ENCODE measurements around the gene ITCH. TPM values are rescaled to one million over a fixed set of nuclear protein-coding genes. Genes with fewer than 3 reads are reported as not detected.

Gene ITCH
- total RNA-seq, 2 donors from 2014 or later, result 45.4 to 89.2 TPM

GRCh38 chr20:34539756-34540155, 176.7 kb downstream of the ITCH start:
- intact Hi-C loops (cut with DNase I), result no loop called here
- no peaks in the 10 kb centered on the region for H3K4me1 ChIP-seq (replicated peaks)
- peaks cover 15 to 21% of the 10 kb centered on the region in 2 donors for H3K36me3 ChIP-seq
- no peak overlapping the region for H3K4me3 ChIP-seq
- H3K27ac ChIP-seq, result no peak overlapping the region
- no peak for TF ChIP-seq CTCF (IDR thresholded peaks at IDR 0.05)
- no peak for TF ChIP-seq POLR2A (IDR thresholded peaks at IDR 0.05)
- TF ChIP-seq POLR2AphosphoS5 (IDR thresholded peaks at IDR 0.05), result no peak
- H3K9me3 ChIP-seq, result no peaks in the 10 kb centered on the region
- no peak for DNase-seq (ENCODE audit: low spot score)
- no peaks in the 10 kb centered on the region for H3K27me3 ChIP-seq (replicated peaks; ENCODE audit: insufficient read depth)
- 94% methylated on average over 8 of the region's 8 CpGs for WGBS

GRCh38 chr20:34540596-34541263, 177.7 kb downstream of the ITCH start:
- Histone ChIP-seq H3K27me3 (replicated peaks; ENCODE audit: insufficient read depth) (no peaks in the 10 kb centered on the region), H3K4me1 (replicated peaks) (no peaks in the 10 kb centered on the region), H3K9me3 (no peaks in the 10 kb centered on the region), H3K27ac (no peak overlapping the region), H3K4me3 (no peak overlapping the region), H3K36me3 (peaks cover 6 to 15% of the 10 kb centered on the region in 2 donors)
- WGBS, result 90% methylated on average over 15 of the region's 15 CpGs
- DNase-seq (ENCODE audit: low spot score), result no peak
- TF ChIP-seq POLR2A (IDR thresholded peaks at IDR 0.05) (no peak), CTCF (IDR thresholded peaks at IDR 0.05) (no peak), POLR2AphosphoS5 (IDR thresholded peaks at IDR 0.05) (no peak)
- intact Hi-C loops (cut with DNase I), result no loop called here

- H3K9me3 ChIP-seq, result no peaks in the 10 kb centered on the region
- no peaks in the 10 kb centered on the region for H3K27me3 ChIP-seq (replicated peaks; ENCODE audit: insufficient read depth)
- DNase-seq (ENCODE audit: low spot score), result no peak
- WGBS, result 74% methylated on average over 13 of the region's 13 CpGs
- intact Hi-C loops (cut with DNase I), result no loop called here
- H3K36me3 ChIP-seq, result peaks cover 0 to 8% of the 10 kb centered on the region in 2 donors
- H3K4me1 ChIP-seq (replicated peaks), result no peaks in the 10 kb centered on the region
- H3K4me3 ChIP-seq, result no peak overlapping the region
- H3K27ac ChIP-seq, result no peak overlapping the region
- TF ChIP-seq CTCF (IDR thresholded peaks at IDR 0.05) (no peak), POLR2AphosphoS5 (IDR thresholded peaks at IDR 0.05) (no peak), POLR2A (IDR thresholded peaks at IDR 0.05) (no peak)
Observed at GRCh38 chr20:34541264-34541901, 178.3 kb downstream of the ITCH start.

GRCh38 chr20:34541917-34542316, 178.8 kb downstream of the ITCH start:
- no peak for TF ChIP-seq CTCF (IDR thresholded peaks at IDR 0.05)
- H3K36me3 ChIP-seq, result peaks cover 0 to 8% of the 10 kb centered on the region in 2 donors
- 79% methylated on average over 16 of the region's 16 CpGs for WGBS
- H3K27me3 ChIP-seq (replicated peaks; ENCODE audit: insufficient read depth), result no peaks in the 10 kb centered on the region
- H3K9me3 ChIP-seq, result no peaks in the 10 kb centered on the region
- no peak overlapping the region for H3K4me3 ChIP-seq
- H3K4me1 ChIP-seq (replicated peaks), result no peaks in the 10 kb centered on the region
- intact Hi-C loops (cut with DNase I), result no loop called here
- H3K27ac ChIP-seq, result no peak overlapping the region
- no peak for DNase-seq (ENCODE audit: low spot score)

GRCh38 chr20:34542439-34542838, 179.4 kb downstream of the ITCH start:
- DNase-seq (ENCODE audit: low spot score), result no peak
- Histone ChIP-seq H3K27ac (no peak overlapping the region), H3K4me1 (replicated peaks) (no peaks in the 10 kb centered on the region), H3K4me3 (no peak overlapping the region), H3K9me3 (no peaks in the 10 kb centered on the region), H3K36me3 (peaks cover 0 to 8% of the 10 kb centered on the region in 2 donors), H3K27me3 (replicated peaks; ENCODE audit: insufficient read depth) (no peaks in the 10 kb centered on the region)
- TF ChIP-seq POLR2A (IDR thresholded peaks at IDR 0.05), result no peak
- no peak for TF ChIP-seq CTCF (IDR thresholded peaks at IDR 0.05)
- TF ChIP-seq POLR2AphosphoS5 (IDR thresholded peaks at IDR 0.05), result no peak
- WGBS, result 97% methylated on average over 6 of the region's 6 CpGs
- intact Hi-C loops (cut with DNase I), result no loop called here

All from prostate gland (tissue), 2 donors.